ENCODE data around the gene HNRNPA0.
A peak's percentile ranks its signal among the peaks of the same experiment; 100 is the strongest.

The HNRNPA0 gene

DNA sequence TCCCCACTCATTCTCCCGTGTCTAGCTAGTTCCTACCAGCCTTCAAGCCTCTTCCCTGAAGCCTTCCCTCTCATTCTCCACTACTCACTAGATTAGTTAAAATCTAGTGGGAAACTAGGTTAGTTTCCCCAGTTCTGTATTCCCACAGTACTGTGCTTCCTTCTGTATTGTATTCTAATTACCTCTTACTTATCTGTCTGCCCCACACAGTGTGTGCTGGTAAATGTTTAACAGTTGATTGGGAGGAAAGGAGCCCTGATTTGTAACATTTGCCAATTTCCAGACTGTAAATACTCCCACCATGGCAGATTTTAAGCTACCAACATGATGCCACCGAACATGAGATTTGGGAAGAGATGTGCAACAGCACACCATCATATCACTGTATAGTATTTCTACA is 26.5 kb downstream of the HNRNPA0 start:
- no peak for DNase-seq (ENCODE audit: low spot score)

GRCh38 chr5:137724251-137724650 is 29.9 kb downstream of the HNRNPA0 start:
- no peak for DNase-seq (ENCODE audit: low spot score)

- no peak for DNase-seq (ENCODE audit: low spot score)
These were observed 35.6 kb downstream of the HNRNPA0 start for GRCh38 chr5:137718611-137719010.

DNA sequence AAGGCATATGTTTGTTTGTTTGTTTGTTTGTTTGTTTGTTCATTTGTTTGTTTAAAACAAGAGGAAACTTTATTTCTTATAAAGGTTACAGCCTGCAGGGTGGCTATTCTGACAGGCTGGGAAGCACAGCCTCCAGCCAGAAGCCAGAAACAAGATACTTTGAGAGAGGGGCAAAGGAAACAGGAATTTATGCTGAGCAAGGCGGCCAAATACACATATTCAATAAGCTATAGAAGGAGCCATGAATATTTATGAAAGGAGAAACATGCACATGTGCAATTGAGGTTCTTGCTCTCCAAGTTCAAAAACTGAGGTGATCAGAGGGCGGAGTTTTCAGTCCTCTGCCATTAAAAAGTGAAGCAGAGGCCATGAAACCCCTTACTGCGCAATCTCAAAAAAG is 37.8 kb downstream of the HNRNPA0 start:
- DNase-seq (ENCODE audit: low spot score) = no peak

DNA sequence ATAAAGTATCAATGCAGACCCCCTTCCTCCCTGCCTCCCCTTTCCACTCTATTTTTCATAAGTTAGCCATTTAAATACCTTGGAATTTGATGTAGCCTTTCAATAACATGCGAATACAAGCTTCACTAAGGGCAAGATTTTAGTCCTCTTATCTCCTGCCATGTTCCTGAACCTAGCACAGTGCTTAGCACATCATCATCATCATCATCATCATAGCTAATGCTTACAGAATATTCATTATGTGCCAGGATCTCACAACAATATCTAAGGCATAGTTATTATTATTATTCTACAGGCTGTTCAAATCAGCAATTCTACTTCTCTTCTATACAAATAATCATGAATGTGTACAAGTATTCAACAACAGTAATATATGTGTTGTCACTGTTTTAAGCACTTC is 38.7 kb downstream of the HNRNPA0 start:
- DNase-seq (ENCODE audit: low spot score) = no peak

GRCh38 chr5:137714946-137715345 is 39.2 kb downstream of the HNRNPA0 start:
- no peak for DNase-seq (ENCODE audit: low spot score)

DNA sequence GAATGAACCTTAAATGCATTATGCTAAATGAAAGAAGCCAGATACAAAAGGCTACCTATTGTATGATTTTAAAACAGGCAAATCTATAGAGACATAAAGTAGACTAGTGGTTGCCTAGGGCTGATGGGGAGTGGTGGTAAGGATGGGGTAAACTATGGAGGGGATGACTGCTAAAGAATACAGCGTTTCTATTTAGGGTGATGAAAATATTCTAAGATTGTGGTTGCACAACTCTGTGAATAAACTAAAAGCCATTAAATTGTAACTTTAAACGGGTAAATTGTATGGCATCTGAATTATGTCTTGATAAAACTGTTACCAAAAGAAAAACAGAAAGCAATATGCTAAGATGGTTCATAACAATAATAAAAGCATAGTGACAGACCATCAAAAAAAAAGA is 39.7 kb downstream of the HNRNPA0 start:
- no peak for DNase-seq (ENCODE audit: low spot score)

DNA sequence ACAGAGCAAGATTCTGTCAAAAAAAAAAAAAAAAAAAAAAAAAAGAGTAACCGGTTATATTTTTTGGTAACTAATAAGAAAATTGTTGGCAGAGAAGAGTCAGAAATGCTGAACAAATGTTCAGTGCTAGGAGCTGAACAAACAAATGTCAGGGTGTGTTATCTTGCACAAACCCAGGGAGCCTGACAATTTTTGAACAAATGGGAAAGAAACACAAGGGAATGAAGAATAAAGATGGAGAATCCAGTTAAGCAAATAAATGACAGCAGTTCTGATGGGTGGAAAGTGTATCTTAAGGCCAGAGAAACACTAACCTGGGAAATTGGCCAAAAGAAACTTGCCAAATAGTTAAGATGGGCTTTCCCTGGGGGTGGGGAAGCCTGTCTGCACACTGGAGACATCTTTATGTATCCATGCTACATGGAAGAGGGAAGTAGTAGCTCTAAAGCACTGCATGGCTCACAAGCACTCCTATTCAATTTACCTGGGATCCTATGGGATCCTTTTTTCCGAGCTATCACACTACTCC is 42.0 kb downstream of the HNRNPA0 start:
- no peak for DNase-seq (ENCODE audit: low spot score)

DNA sequence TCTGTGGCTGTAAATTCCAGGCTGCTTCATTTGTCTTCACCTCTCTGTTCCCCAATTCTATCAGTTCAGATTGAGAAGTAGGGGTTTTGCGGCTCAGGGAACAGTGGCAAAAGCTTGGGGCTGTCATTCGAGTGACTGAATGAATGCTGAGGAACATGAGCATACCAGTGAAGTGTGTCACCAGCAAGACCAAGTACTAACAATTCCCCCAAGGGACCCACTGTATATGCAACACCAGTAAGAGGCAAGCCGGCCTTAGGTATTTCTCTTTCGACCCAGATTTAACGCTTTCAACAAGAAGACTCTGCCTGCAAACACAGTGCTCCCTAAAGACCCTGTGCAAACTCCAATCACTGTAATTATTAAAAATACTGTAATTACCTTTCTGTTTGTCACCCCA is 44.1 kb downstream of the HNRNPA0 start:
- DNase-seq (ENCODE audit: low spot score) = no peak

- DNase-seq (ENCODE audit: low spot score) = no peak
These were observed 45.2 kb downstream of the HNRNPA0 start for GRCh38 chr5:137708796-137709559.

- no peak for DNase-seq (ENCODE audit: low spot score)
These were observed 46.1 kb downstream of the HNRNPA0 start for GRCh38 chr5:137708062-137708461.

GRCh38 chr5:137706841-137707240 is 47.3 kb downstream of the HNRNPA0 start:
- no peak for DNase-seq (ENCODE audit: low spot score)

- DNase-seq (ENCODE audit: low spot score) = no peak
These were observed 49.1 kb downstream of the HNRNPA0 start for GRCh38 chr5:137705106-137705505.

- DNase-seq (ENCODE audit: low spot score) = no peak
These were observed 50.6 kb downstream of the HNRNPA0 start for GRCh38 chr5:137703565-137703964.

GRCh38 chr5:137700282-137700680 is 53.9 kb downstream of the HNRNPA0 start:
- DNase-seq (ENCODE audit: low spot score) = no peak

- DNase-seq (ENCODE audit: low spot score) = no peak
These were observed 54.6 kb downstream of the HNRNPA0 start for GRCh38 chr5:137699336-137700281.

DNA sequence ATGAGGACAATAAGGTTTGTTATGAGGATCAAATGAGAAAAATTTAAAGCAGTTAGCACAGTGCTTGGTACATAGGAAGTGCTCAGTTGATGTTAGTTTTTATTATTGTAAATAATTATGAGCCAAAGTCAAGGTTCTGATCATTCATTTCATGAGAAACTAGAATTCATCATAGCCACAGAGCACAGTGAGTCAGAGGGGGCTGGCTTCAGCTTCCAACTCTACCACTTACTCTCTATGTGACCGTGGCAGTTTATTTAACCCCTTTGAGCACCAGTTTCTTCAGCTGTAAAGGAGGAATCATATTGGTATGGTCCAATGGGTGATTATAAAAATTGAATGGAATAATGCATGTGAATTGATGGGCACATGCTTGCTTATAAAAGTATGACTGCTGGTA is 57.7 kb downstream of the HNRNPA0 start:
- peak; percentile 20 for DNase-seq (ENCODE audit: low spot score)

GRCh38 chr5:137695651-137696428 is 58.3 kb downstream of the HNRNPA0 start:
- DNase-seq (ENCODE audit: low spot score) = peak; percentile 25

Measured in CD4-positive, alpha-beta T cell treated with Interleukin-15 for 4 hours (primary cell).